Erythroblast (primary cell): ENCODE data around the gene ESF1.

Experiments used
- GATA1 ChIP-seq: IDR thresholded peaks from 2 replicates; pipeline ENCODE4 v1.6.1; 2011; ENCODE audit warnings: low read depth, mild to moderate bottlenecking, control low read depth, low read length, moderate library complexity
- POLR2A ChIP-seq: IDR thresholded peaks from 2 replicates; pipeline ENCODE4 v1.6.1; 2011; ENCODE audit warnings: mild to moderate bottlenecking, low read length

DNA sequence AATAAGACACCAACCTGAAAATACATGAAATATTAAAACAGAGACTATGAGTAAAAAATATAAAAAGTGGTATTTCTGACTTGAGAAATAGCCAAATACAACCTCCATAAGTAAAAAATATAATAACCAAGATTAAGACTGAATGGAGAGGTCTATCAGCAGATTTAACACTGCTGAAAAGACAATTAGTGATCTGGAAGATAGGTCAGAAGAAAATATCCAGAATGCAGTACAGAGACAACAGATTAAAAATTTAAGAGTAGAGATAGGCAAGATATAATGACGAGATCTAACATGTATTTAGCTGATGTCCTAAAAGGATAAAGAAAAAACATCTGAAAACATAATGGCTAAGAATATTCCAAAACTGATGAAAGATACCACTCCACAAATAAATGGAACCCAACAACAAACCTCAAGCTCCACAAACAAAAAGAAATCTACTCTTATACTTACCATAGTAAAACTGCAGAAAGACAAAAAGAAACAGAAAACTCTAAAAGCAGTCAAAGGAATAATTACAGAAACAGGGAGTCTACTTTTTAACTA lies 18.8 kb downstream of the ESF1 start:
- TF ChIP-seq POLR2A (no peak), GATA1 (no peak)
